ENCODE results near the gene SLC44A4. TPM values are rescaled to one million over a fixed set of nuclear protein-coding genes. Genes with fewer than 3 reads are reported as not detected.
A peak's percentile ranks its signal among the peaks of the same experiment; 100 is the strongest.

Gene SLC44A4
- total RNA-seq, 2 donors from 2014 or later = 5.8 TPM; not detected in 1

DNA sequence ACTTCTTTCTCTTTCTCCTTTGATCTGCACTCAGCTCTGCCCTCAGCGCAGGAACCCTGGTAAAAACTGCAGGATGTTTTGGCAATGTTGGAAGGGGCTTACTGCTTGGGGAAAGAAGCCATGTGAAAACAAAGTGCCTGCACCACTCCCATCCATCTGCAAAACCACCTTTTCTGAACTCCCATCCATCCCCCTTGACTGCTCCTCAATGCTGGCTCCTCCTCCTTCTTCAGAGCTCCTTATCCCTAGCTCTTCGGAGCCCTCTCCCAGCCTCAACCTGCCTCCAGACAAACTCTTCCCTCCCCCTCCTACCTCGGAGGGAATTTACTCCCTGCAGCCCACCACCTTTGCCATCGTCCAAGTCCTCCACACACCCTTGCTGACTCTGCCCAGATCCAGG lies 27.3 kb upstream of the SLC44A4 start:
- H3K27ac ChIP-seq = no peak overlapping the region
- H3K27me3 ChIP-seq (replicated peaks; ENCODE audit: insufficient read depth) = no peaks in the 10 kb centered on the region
- H3K9me3 ChIP-seq = no peaks in the 10 kb centered on the region
- no peak overlapping the region for H3K4me3 ChIP-seq
- no peaks in the 10 kb centered on the region for H3K36me3 ChIP-seq
- ATAC-seq (ENCODE audit: insufficient number of reproducible peaks, low FRiP score, low read depth) (no peak), DNase-seq (ENCODE audit: low spot score) (no peak)
- no peak for TF ChIP-seq CTCF (IDR thresholded peaks at IDR 0.05)
- peaks cover 7 to 19% of the 10 kb centered on the region in 2 donors for H3K4me1 ChIP-seq (ENCODE audit: control insufficient read depth in 1 of 2, low read depth in 2 of 2)

DNA sequence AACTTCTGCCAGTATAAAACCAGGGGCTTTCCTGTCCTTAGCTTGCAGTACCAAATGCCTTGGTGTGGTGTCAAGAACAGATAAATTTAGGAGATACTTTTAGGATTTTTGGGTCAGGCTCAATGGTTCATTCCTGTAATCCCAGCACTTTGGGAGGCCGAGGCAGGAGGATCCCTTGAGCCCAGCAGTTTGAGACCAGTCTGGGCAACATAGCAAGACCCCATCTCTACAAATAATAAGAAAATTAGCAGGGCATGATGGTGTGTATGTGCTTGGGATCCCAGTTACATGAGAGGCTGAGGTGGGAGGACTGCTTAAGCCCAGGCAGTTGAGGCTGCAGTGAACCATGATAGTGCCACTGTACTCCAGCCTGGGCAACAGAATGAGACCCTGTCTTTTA lies 26.2 kb upstream of the SLC44A4 start:
- no peaks in the 10 kb centered on the region for H3K36me3 ChIP-seq
- no peaks in the 10 kb centered on the region for H3K27me3 ChIP-seq (replicated peaks; ENCODE audit: insufficient read depth)
- DNase-seq (ENCODE audit: low spot score) (no peak), ATAC-seq (ENCODE audit: insufficient number of reproducible peaks, low FRiP score, low read depth) (no peak)
- H3K27ac ChIP-seq = no peak overlapping the region
- peaks cover 5 to 27% of the 10 kb centered on the region in 2 donors for H3K4me1 ChIP-seq (ENCODE audit: control insufficient read depth in 1 of 2, low read depth in 2 of 2)
- H3K9me3 ChIP-seq = no peaks in the 10 kb centered on the region
- H3K4me3 ChIP-seq = no peak overlapping the region
- TF ChIP-seq CTCF (IDR thresholded peaks at IDR 0.05) = no peak

GRCh38 chr6:31903957-31904356 lies 25.2 kb upstream of the SLC44A4 start:
- TF ChIP-seq CTCF (IDR thresholded peaks at IDR 0.05) = no peak
- DNase-seq (ENCODE audit: low spot score) = no peak
- no peaks in the 10 kb centered on the region for H3K9me3 ChIP-seq
- H3K27me3 ChIP-seq (replicated peaks; ENCODE audit: insufficient read depth) = no peaks in the 10 kb centered on the region
- no peak for ATAC-seq (ENCODE audit: insufficient number of reproducible peaks, low FRiP score, low read depth)
- H3K27ac ChIP-seq = peak overlapping the region in 1 of 2 donors; percentile 12
- H3K4me3 ChIP-seq = no peak overlapping the region
- no peaks in the 10 kb centered on the region for H3K36me3 ChIP-seq
- peaks cover 5 to 27% of the 10 kb centered on the region in 2 donors for H3K4me1 ChIP-seq (ENCODE audit: control insufficient read depth in 1 of 2, low read depth in 2 of 2)

GRCh38 chr6:31901953-31902643 lies 23.3 kb upstream of the SLC44A4 start, which contains the start of gene ZBTB12:
Gene ZBTB12, minus strand, starts transcription at chr6:31902086. Its CDS starts 781 bp downstream, at chr6:31901305.
- peak; percentile 56 for ATAC-seq (ENCODE audit: insufficient number of reproducible peaks, low FRiP score, low read depth)
- no peaks in the 10 kb centered on the region for H3K9me3 ChIP-seq
- no peak for TF ChIP-seq CTCF (IDR thresholded peaks at IDR 0.05)
- no peaks in the 10 kb centered on the region for H3K27me3 ChIP-seq (replicated peaks; ENCODE audit: insufficient read depth)
- H3K36me3 ChIP-seq = no peaks in the 10 kb centered on the region
- H3K4me1 ChIP-seq (ENCODE audit: control insufficient read depth in 1 of 2, low read depth in 2 of 2) = peaks cover 10 to 33% of the 10 kb centered on the region in 2 donors
- H3K27ac ChIP-seq = peak within 1 kb of the TSS; percentile 79 to 81
- peak within 1 kb of the TSS; percentile 85 for H3K4me3 ChIP-seq
- DNase-seq (ENCODE audit: low spot score) = peak; percentile 75

DNA sequence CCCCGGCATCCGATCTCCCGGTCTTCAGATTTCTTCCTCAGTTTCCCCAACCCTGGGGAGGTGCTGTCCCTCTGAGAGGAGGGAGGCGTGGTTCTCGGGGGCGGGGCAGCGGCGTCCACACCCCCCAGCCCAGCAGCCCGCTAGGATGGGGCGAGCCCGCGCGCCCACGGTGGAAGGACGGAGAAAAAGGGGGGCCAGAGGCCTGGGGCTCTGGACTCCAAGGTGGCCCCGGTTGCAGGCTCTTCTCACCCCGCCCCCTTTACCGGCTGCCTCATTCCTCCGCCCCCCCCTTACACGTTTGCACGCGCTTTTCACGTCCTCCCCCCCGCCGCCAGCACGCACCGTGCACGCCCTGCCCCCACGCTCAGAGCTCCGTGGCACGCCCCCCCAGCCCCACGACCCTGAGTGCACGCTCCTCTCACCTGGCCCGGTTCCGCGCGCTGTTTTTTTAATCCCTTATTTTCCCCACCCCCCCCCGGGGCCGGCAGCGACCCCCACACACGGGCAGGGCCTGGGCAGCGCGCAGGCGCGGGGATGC lies 22.7 kb upstream of the SLC44A4 start:
- Histone ChIP-seq H3K4me3 (peak overlapping the region; percentile 85), H3K27me3 (replicated peaks; ENCODE audit: insufficient read depth) (no peaks in the 10 kb centered on the region), H3K4me1 (ENCODE audit: control insufficient read depth in 1 of 2, low read depth in 2 of 2) (peaks cover 14 to 38% of the 10 kb centered on the region in 2 donors), H3K9me3 (no peaks in the 10 kb centered on the region), H3K27ac (peak overlapping the region; percentile 79 to 81), H3K36me3 (no peaks in the 10 kb centered on the region)
- ATAC-seq (ENCODE audit: insufficient number of reproducible peaks, low FRiP score, low read depth) (peak; percentile 9), DNase-seq (ENCODE audit: low spot score) (no peak)
- no peak for TF ChIP-seq CTCF (IDR thresholded peaks at IDR 0.05)
